HL-60 (cell line): ENCODE data around the gene POLR2H.

ENCODE experiments used
- CTCF ChIP-seq: IDR thresholded peaks from one replicate; pipeline ENCODE4 v1.5.1; 2011; ENCODE audit warnings: low read length, control low read depth, inconsistent platforms; ENCODE audit not compliant: insufficient read depth
- POLR2AphosphoS5 ChIP-seq: IDR thresholded peaks from 2 replicates; pipeline ENCODE4 v1.6.1; 2012; ENCODE audit warnings: low read depth

DNA sequence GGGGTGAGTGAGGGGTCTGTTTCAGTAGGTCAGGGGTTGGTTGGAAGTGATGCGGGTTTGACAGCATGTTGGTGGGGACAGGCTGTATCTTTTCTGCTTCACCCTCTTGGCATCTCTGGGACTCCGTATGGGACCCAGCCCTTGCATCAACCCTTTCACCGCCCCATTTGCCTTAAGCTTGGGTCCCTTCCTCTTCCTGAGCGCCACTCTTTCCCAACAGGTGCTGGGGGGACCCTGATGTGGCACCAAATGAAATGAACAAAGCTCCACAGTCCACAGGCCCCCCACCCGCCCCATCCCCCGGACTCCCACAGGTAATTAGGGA lies 46.0 kb upstream of the POLR2H start:
- TF ChIP-seq CTCF (no peak), POLR2AphosphoS5 (no peak)
